OCI-LY7 (cell line): Measurements from ENCODE around the gene WDR26.

Experiments used
- CTCF ChIP-seq: fragments of 200-600 bp; sonication (generic); conservative IDR thresholded peaks from 2 replicates; pipeline ENCODE4 v1.5.1; 2014; ENCODE audit warnings: mild to moderate bottlenecking, antibody characterized with exemption, low read length, moderate library complexity, mixed read lengths
- EZH2phosphoT487 ChIP-seq: fragments of 200-600 bp; sonication (generic); IDR thresholded peaks from 2 replicates; pipeline ENCODE4 v1.6.1; 2018; ENCODE audit warnings: low read depth, borderline replicate concordance, mild to moderate bottlenecking, mixed run types, antibody characterized with exemption, low read length, moderate library complexity, mixed read lengths

- TF ChIP-seq CTCF = no peak
- no peak for TF ChIP-seq EZH2phosphoT487
Observed at GRCh38 chr1:224375059-224375458, 59.5 kb downstream of the WDR26 start.
